ENCODE data around the gene USP25.

Gene USP25

GRCh38 chr21:15764878-15765277 is 35.1 kb downstream of the USP25 start:
- no peak overlapping the region for H3K4me3 ChIP-seq (ENCODE audit: low read depth, low read length)
- no peak overlapping the region for H2AFZ ChIP-seq

GRCh38 chr21:15766952-15767603 is 37.3 kb downstream of the USP25 start:
- Histone ChIP-seq H3K27ac (no peak overlapping the region), H2AFZ (no peak overlapping the region), H3K9ac (no peak overlapping the region), H3K36me3 (ENCODE audit: control insufficient read depth, insufficient read depth, low read length) (no peaks in the 10 kb centered on the region), H3K4me1 (no peaks in the 10 kb centered on the region), H3K9me3 (ENCODE audit: control insufficient read depth, low read length) (no peaks in the 10 kb centered on the region), H3K4me3 (ENCODE audit: low read depth, low read length) (no peak overlapping the region), H3K79me2 (no peaks in the 10 kb centered on the region), H3K27me3 (ENCODE audit: control insufficient read depth, insufficient read depth, low read length) (no peaks in the 10 kb centered on the region), H3K4me2 (ENCODE audit: low read length) (no peak overlapping the region)
- TF ChIP-seq CTCF (IDR thresholded peaks at IDR 0.05), result no peak

More at GRCh38 chr21:15764878-15765277, 35.1 kb downstream of the USP25 start:
- H3K27ac ChIP-seq, result no peak overlapping the region
- H3K79me2 ChIP-seq, result no peaks in the 10 kb centered on the region
- H3K9me3 ChIP-seq (ENCODE audit: control insufficient read depth, low read length), result no peaks in the 10 kb centered on the region
- TF ChIP-seq CTCF (IDR thresholded peaks at IDR 0.05), result no peak
- H3K4me2 ChIP-seq (ENCODE audit: low read length), result no peak overlapping the region
- no peaks in the 10 kb centered on the region for H3K27me3 ChIP-seq (ENCODE audit: control insufficient read depth, insufficient read depth, low read length)
- H3K4me1 ChIP-seq, result no peaks in the 10 kb centered on the region
- no peak overlapping the region for H3K9ac ChIP-seq
- no peaks in the 10 kb centered on the region for H3K36me3 ChIP-seq (ENCODE audit: control insufficient read depth, insufficient read depth, low read length)

GRCh38 chr21:15768045-15768601 is 38.3 kb downstream of the USP25 start:
- Histone ChIP-seq H3K4me3 (ENCODE audit: low read depth, low read length) (no peak overlapping the region), H3K27me3 (ENCODE audit: control insufficient read depth, insufficient read depth, low read length) (no peaks in the 10 kb centered on the region), H3K4me1 (no peaks in the 10 kb centered on the region), H3K79me2 (no peaks in the 10 kb centered on the region), H2AFZ (no peak overlapping the region), H3K27ac (no peak overlapping the region), H3K9me3 (ENCODE audit: control insufficient read depth, low read length) (no peaks in the 10 kb centered on the region), H3K36me3 (ENCODE audit: control insufficient read depth, insufficient read depth, low read length) (no peaks in the 10 kb centered on the region), H3K4me2 (ENCODE audit: low read length) (no peak overlapping the region), H3K9ac (no peak overlapping the region)
- TF ChIP-seq CTCF (IDR thresholded peaks at IDR 0.05), result no peak

- Histone ChIP-seq H3K27me3 (ENCODE audit: control insufficient read depth, insufficient read depth, low read length) (no peaks in the 10 kb centered on the region), H3K79me2 (no peaks in the 10 kb centered on the region), H3K4me2 (ENCODE audit: low read length) (no peak overlapping the region), H2AFZ (no peak overlapping the region), H3K36me3 (ENCODE audit: control insufficient read depth, insufficient read depth, low read length) (no peaks in the 10 kb centered on the region), H3K9me3 (ENCODE audit: control insufficient read depth, low read length) (no peaks in the 10 kb centered on the region), H3K4me1 (no peaks in the 10 kb centered on the region), H3K27ac (no peak overlapping the region), H3K4me3 (ENCODE audit: low read depth, low read length) (no peak overlapping the region), H3K9ac (no peak overlapping the region)
- TF ChIP-seq CTCF (IDR thresholded peaks at IDR 0.05), result no peak
These were observed 39.1 kb downstream of the USP25 start for GRCh38 chr21:15768853-15769252.

- H3K4me2 ChIP-seq (ENCODE audit: low read length), result no peak overlapping the region
- H3K9me3 ChIP-seq (ENCODE audit: control insufficient read depth, low read length), result no peaks in the 10 kb centered on the region
- H3K27me3 ChIP-seq (ENCODE audit: control insufficient read depth, insufficient read depth, low read length), result no peaks in the 10 kb centered on the region
- TF ChIP-seq CTCF (IDR thresholded peaks at IDR 0.05), result no peak
- H3K36me3 ChIP-seq (ENCODE audit: control insufficient read depth, insufficient read depth, low read length), result no peaks in the 10 kb centered on the region
- H3K4me1 ChIP-seq, result no peaks in the 10 kb centered on the region
- no peak overlapping the region for H3K27ac ChIP-seq
- no peaks in the 10 kb centered on the region for H3K79me2 ChIP-seq
- H2AFZ ChIP-seq, result no peak overlapping the region
- no peak overlapping the region for H3K9ac ChIP-seq
- H3K4me3 ChIP-seq (ENCODE audit: low read depth, low read length), result no peak overlapping the region
These were observed 41.5 kb downstream of the USP25 start for GRCh38 chr21:15771311-15771710.
